Naive thymus-derived CD4-positive, alpha-beta T cell (primary cell): ENCODE measurements around the gene FOXI1. TPM values are rescaled to one million over a fixed set of nuclear protein-coding genes. Genes with fewer than 3 reads are reported as not detected.

Experiments used
- ATAC-seq: fragments of 150-1000 bp; cut with Tn5 transposase; 2 replicates; pipeline ENCODE4 v1.10.0; 2021; ENCODE audit warnings: mild to moderate bottlenecking, moderate library complexity
- CTCF ChIA-PET: fragments of 350-600 bp; sonication (Branson Sonifier 250); formaldehyde crosslinking; loops from one replicate; lab custom pipeline; 2021; ENCODE audit warnings: antibody characterized with exemption; lab: Charles Lee
- POLR2A ChIA-PET: fragments of 350-600 bp; sonication (Branson Sonifier 250); formaldehyde crosslinking; loops from one replicate; lab custom pipeline; 2021; ENCODE audit warnings: antibody characterized with exemption, inconsistent platforms; lab: Charles Lee
- DNase-seq, 9 donors: peaks; one replicate each; pipeline versions ENCODE4 v3.0.0 to v3.0.0-alpha.2; 2020 to 2022; ENCODE audit warnings: mixed read lengths in 1 of 9
- H3K27ac ChIP-seq: one replicate; pipeline ENCODE4 v1.7.0; 2013; ENCODE audit warnings: mild to moderate bottlenecking, low read depth, low read length, moderate library complexity
- H3K27me3 ChIP-seq, 2 donors: one replicate each; pipeline ENCODE4 v1.7.0; 2013; ENCODE audit warnings: low read length in 2 of 2, mild to moderate bottlenecking in 2 of 2, moderate library complexity in 2 of 2; ENCODE audit not compliant: control insufficient read depth in 2 of 2, insufficient read depth in 2 of 2
- H3K36me3 ChIP-seq, 3 experiments: 1 replicate in 2 of 3; 2 replicates in 1 of 3; pipeline ENCODE4 v1.7.0; 2013; ENCODE audit warnings: low read length in 3 of 3, mild to moderate bottlenecking in 3 of 3, moderate library complexity in 1 of 3; ENCODE audit not compliant: insufficient read depth in 3 of 3, control insufficient read depth in 2 of 3
- H3K4me1 ChIP-seq, 2 donors: one replicate each; pipeline ENCODE4 v1.7.0; 2013; ENCODE audit warnings: low read length in 2 of 2, mild to moderate bottlenecking in 2 of 2, moderate library complexity in 1 of 2; ENCODE audit not compliant: control insufficient read depth in 2 of 2, insufficient read depth in 2 of 2
- H3K4me3 ChIP-seq: 2 replicates; pipeline ENCODE4 v1.7.0; 2013; ENCODE audit warnings: mild to moderate bottlenecking, low read length
- H3K9me3 ChIP-seq, 3 experiments: 1 replicate in 2 of 3; 2 replicates in 1 of 3; pipeline ENCODE4 v1.7.0; 2013; ENCODE audit warnings: low read length in 3 of 3; ENCODE audit not compliant: control insufficient read depth in 2 of 3
- H3K27ac Mint-ChIP-seq, 9 donors: one replicate each; pipeline ENCODE4 v1.8.0; 2020 to 2022; ENCODE audit warnings: mixed read lengths in 9 of 9, mild to moderate bottlenecking in 8 of 9, moderate library complexity in 5 of 9, inconsistent platforms in 2 of 9
- H3K27me3 Mint-ChIP-seq, 5 donors: one replicate each; pipeline ENCODE4 v1.8.0; 2021 to 2022; ENCODE audit warnings: mixed read lengths in 5 of 5, mild to moderate bottlenecking in 1 of 5
- H3K36me3 Mint-ChIP-seq, 5 donors: one replicate each; pipeline ENCODE4 v1.8.0; 2020 to 2022; ENCODE audit warnings: mixed read lengths in 5 of 5, mild to moderate bottlenecking in 3 of 5, inconsistent platforms in 1 of 5
- H3K4me1 Mint-ChIP-seq, 7 donors: one replicate each; pipeline ENCODE4 v1.8.0; 2020 to 2022; ENCODE audit warnings: mixed read lengths in 7 of 7, mild to moderate bottlenecking in 3 of 7, inconsistent platforms in 1 of 7
- H3K4me3 Mint-ChIP-seq, 10 donors: one replicate each; pipeline ENCODE4 v1.8.0; 2020 to 2022; ENCODE audit warnings: mild to moderate bottlenecking in 10 of 10, mixed read lengths in 10 of 10, moderate library complexity in 6 of 10, inconsistent platforms in 2 of 10
- H3K9me3 Mint-ChIP-seq, 11 donors: one replicate each; pipeline ENCODE4 v1.8.0; 2020 to 2022; ENCODE audit warnings: mixed read lengths in 11 of 11, mild to moderate bottlenecking in 4 of 11, inconsistent platforms in 1 of 11, moderate library complexity in 1 of 11
- intact Hi-C, 2 donors: fragments of 100-400 bp; cut with micrococcal nuclease; formaldehyde crosslinking; loops; one replicate each; pipeline ENCODE4 v1.15.1; 2023
- polyA plus RNA-seq, 2 donors: library from polyadenylated mRNA; unstranded; fragments of 300-500 nt; fragmentation: Illumina TruSeq; gene quantifications; one replicate each; pipeline ENCODE4 v1.2.3, GENCODE V29; 2021
- total RNA-seq, 6 experiments: library from RNA in 5 of 6; stranded (reverse) in 5 of 6; gene quantifications; 1 replicate in 5 of 6; 2 replicates in 1 of 6; pipeline ENCODE4 v1.2.3 and lab custom pipeline; 2021 to 2026

Gene FOXI1
- total and polyA plus RNA-seq, 7 experiments from 2014 or later = 0.13 to 0.29 TPM; not detected in 5

GRCh38 chr5:170069512-170069911 lies 36.2 kb upstream of the FOXI1 start:
- peaks cover 35 to 79% (median 69%) of the 10 kb centered on the region in 5 donors for H3K36me3 Mint-ChIP-seq
- ChIA-PET CTCF (no interaction called here), POLR2A (no interaction called here)
- no peak for ATAC-seq
- DNase-seq = no peak
- Histone ChIP-seq H3K9me3 (no peaks in the 10 kb centered on the region), H3K36me3 (peaks cover 14 to 55% (median 18%) of the 10 kb centered on the region in 3 experiments), H3K27ac (no peak overlapping the region), H3K4me1 (no peaks in the 10 kb centered on the region), H3K4me3 (no peak overlapping the region), H3K27me3 (no peaks in the 10 kb centered on the region)
- intact Hi-C loops = no loop called here
- H3K9me3 Mint-ChIP-seq = no peaks in the 10 kb centered on the region
- no peaks in the 10 kb centered on the region for H3K27me3 Mint-ChIP-seq
- no peak overlapping the region for H3K4me3 Mint-ChIP-seq
- H3K4me1 Mint-ChIP-seq = peaks cover 0 to 3% (median 0%) of the 10 kb centered on the region in 7 donors
- H3K27ac Mint-ChIP-seq = peak overlapping the region in 1 of 9 donors; percentile 55

GRCh38 chr5:170070556-170071412 lies 34.9 kb upstream of the FOXI1 start:
- H3K36me3 ChIP-seq = peaks cover 14 to 68% (median 20%) of the 10 kb centered on the region in 3 experiments
- peak; percentile 27 for ATAC-seq
- H3K4me1 Mint-ChIP-seq = peaks cover 0 to 3% (median 0%) of the 10 kb centered on the region in 7 donors
- no peak overlapping the region for H3K4me3 ChIP-seq
- H3K9me3 ChIP-seq = no peaks in the 10 kb centered on the region
- H3K4me3 Mint-ChIP-seq = no peak overlapping the region
- ChIA-PET POLR2A (no interaction called here), CTCF (no interaction called here)
- H3K27ac ChIP-seq = no peak overlapping the region
- H3K27ac Mint-ChIP-seq = no peak overlapping the region
- H3K36me3 Mint-ChIP-seq = peaks cover 38 to 82% (median 69%) of the 10 kb centered on the region in 5 donors
- no peaks in the 10 kb centered on the region for H3K27me3 ChIP-seq
- H3K27me3 Mint-ChIP-seq = no peaks in the 10 kb centered on the region
- intact Hi-C loops = no loop called here
- H3K9me3 Mint-ChIP-seq = no peaks in the 10 kb centered on the region
- H3K4me1 ChIP-seq = no peaks in the 10 kb centered on the region
- DNase-seq = no peak

- Histone ChIP-seq H3K27ac (no peak overlapping the region), H3K27me3 (no peaks in the 10 kb centered on the region), H3K9me3 (no peaks in the 10 kb centered on the region), H3K4me1 (no peaks in the 10 kb centered on the region), H3K4me3 (no peak overlapping the region), H3K36me3 (peaks cover 14 to 77% (median 20%) of the 10 kb centered on the region in 3 experiments)
- no peak overlapping the region for H3K4me3 Mint-ChIP-seq
- H3K27me3 Mint-ChIP-seq = no peaks in the 10 kb centered on the region
- no peak for DNase-seq
- ATAC-seq = no peak
- H3K4me1 Mint-ChIP-seq = peaks cover 0 to 3% (median 0%) of the 10 kb centered on the region in 7 donors
- POLR2A ChIA-PET = no interaction called here
- H3K9me3 Mint-ChIP-seq = no peaks in the 10 kb centered on the region
- H3K27ac Mint-ChIP-seq = no peak overlapping the region
- intact Hi-C loops = no loop called here
- H3K36me3 Mint-ChIP-seq = peaks cover 36 to 82% (median 60%) of the 10 kb centered on the region in 5 donors
- CTCF ChIA-PET = no interaction called here
These were observed 33.9 kb upstream of the FOXI1 start for GRCh38 chr5:170071748-170072147.

DNA sequence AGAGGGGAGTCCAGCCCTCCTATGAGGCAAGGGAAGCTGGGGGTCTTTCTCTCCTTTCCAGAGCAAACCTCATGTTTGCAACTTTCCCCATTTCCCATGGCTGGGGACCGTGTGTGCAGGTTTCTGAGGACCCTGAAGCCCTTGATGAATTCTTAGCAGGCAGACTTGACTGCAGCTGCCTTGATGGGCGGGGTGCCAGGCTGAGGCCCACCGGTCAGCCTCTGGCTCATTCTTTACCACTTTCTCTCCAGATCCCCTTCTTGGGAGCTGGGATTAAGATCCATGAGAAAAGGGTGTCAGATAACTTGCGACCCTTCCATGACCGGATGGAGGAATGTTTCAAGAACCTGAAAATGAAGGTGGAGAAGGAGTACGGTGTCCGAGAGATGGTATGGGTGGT lies 30.0 kb upstream of the FOXI1 start:
- peaks cover 10 to 77% (median 30%) of the 10 kb centered on the region in 3 experiments for H3K36me3 ChIP-seq
- Mint-ChIP-seq H3K27ac (no peak overlapping the region), H3K36me3 (peaks cover 15 to 80% (median 47%) of the 10 kb centered on the region in 5 donors), H3K9me3 (no peaks in the 10 kb centered on the region), H3K4me3 (no peak overlapping the region), H3K27me3 (no peaks in the 10 kb centered on the region), H3K4me1 (no peaks in the 10 kb centered on the region)
- ChIA-PET CTCF (interaction anchor here (0.8 kb wide), 1 partner anchor 25 kb away, joined by 3 read pairs; no protein-coding TSS in a partner anchor), POLR2A (no interaction called here)
- H3K4me3 ChIP-seq = no peak overlapping the region
- no peaks in the 10 kb centered on the region for H3K27me3 ChIP-seq
- H3K27ac ChIP-seq = no peak overlapping the region
- intact Hi-C loops = no loop called here
- H3K9me3 ChIP-seq = no peaks in the 10 kb centered on the region
- ATAC-seq = no peak
- no peak for DNase-seq
- no peaks in the 10 kb centered on the region for H3K4me1 ChIP-seq

DNA sequence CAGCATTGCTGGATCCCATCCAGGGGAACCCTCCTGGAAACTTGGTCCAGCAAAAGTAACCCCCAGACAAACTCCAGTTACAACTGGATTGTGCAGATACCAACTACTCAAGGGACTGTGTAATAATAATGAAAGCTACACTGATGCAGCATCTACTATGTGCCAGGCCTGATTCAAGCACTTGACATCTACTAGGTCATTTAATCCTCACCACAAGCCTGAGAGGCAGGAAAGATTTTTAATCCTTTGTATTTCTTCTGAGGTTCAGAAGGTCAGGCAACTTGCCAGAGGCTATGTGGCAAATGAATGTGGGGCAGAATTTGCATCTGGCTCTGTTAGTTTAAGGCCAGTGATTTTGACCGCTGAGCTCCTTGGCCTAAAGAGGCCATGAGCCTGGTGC lies 29.5 kb upstream of the FOXI1 start:
- H3K27me3 ChIP-seq = no peaks in the 10 kb centered on the region
- ChIA-PET POLR2A (no interaction called here), CTCF (interaction anchor here (0.8 kb wide), 1 partner anchor 25 kb away, joined by 3 read pairs; no protein-coding TSS in a partner anchor)
- H3K4me1 ChIP-seq = no peaks in the 10 kb centered on the region
- intact Hi-C loops = no loop called here
- Mint-ChIP-seq H3K4me1 (no peaks in the 10 kb centered on the region), H3K27me3 (no peaks in the 10 kb centered on the region), H3K27ac (no peak overlapping the region), H3K36me3 (peaks cover 12 to 80% (median 42%) of the 10 kb centered on the region in 5 donors), H3K4me3 (no peak overlapping the region), H3K9me3 (no peaks in the 10 kb centered on the region)
- ATAC-seq (no peak), DNase-seq (no peak)
- no peaks in the 10 kb centered on the region for H3K9me3 ChIP-seq
- peaks cover 15 to 77% (median 29%) of the 10 kb centered on the region in 3 experiments for H3K36me3 ChIP-seq
- H3K27ac ChIP-seq = no peak overlapping the region
- no peak overlapping the region for H3K4me3 ChIP-seq

- CTCF ChIA-PET = no interaction called here
- no peak for ATAC-seq
- Histone ChIP-seq H3K4me3 (no peak overlapping the region), H3K27me3 (no peaks in the 10 kb centered on the region), H3K27ac (no peak overlapping the region), H3K36me3 (peaks cover 15 to 83% (median 29%) of the 10 kb centered on the region in 3 experiments), H3K4me1 (no peaks in the 10 kb centered on the region), H3K9me3 (no peaks in the 10 kb centered on the region)
- no peaks in the 10 kb centered on the region for H3K9me3 Mint-ChIP-seq
- no peak overlapping the region for H3K4me3 Mint-ChIP-seq
- peaks cover 12 to 79% (median 43%) of the 10 kb centered on the region in 5 donors for H3K36me3 Mint-ChIP-seq
- no peak overlapping the region for H3K27ac Mint-ChIP-seq
- POLR2A ChIA-PET = no interaction called here
- intact Hi-C loops = no loop called here
- DNase-seq = no peak
- no peaks in the 10 kb centered on the region for H3K4me1 Mint-ChIP-seq
- H3K27me3 Mint-ChIP-seq = no peaks in the 10 kb centered on the region
These were observed 29.0 kb upstream of the FOXI1 start for GRCh38 chr5:170076739-170077138.
